PC-9 (cell line): ENCODE results near the gene ATP13A3.

Experiments
- CTCF ChIP-seq: fragments of 200-600 bp; sonication (generic); conservative IDR thresholded peaks from 2 replicates; pipeline ENCODE4 v1.6.1; 2017; ENCODE audit warnings: mixed run types, antibody characterized with exemption, mild to moderate bottlenecking, moderate library complexity
- EZH2 ChIP-seq: fragments of 200-600 bp; sonication (generic); IDR thresholded peaks from 2 replicates; pipeline ENCODE4 v1.8.0; 2017; ENCODE audit warnings: antibody characterized with exemption, low read depth

- no peak for TF ChIP-seq EZH2
- TF ChIP-seq CTCF = no peak
Observed at GRCh38 chr3:194365526-194365925, 121.3 kb downstream of the ATP13A3 start.
